Fibroblast of lung (primary cell): ENCODE data around the gene KRTAP10-5. TPM values are rescaled to one million over a fixed set of nuclear protein-coding genes. Genes with fewer than 3 reads are reported as not detected.
"Not testable (repeated sequence)": the region's sequence is repeated elsewhere in the genome, so short reads cannot be mapped to it uniquely, and the experiment has no call there.

Experiments used
- DNase-seq, 2 donors: peaks; one replicate each; pipeline versions ENCODE4 v3.0.0 to v3.0.0-alpha.2; 2010; ENCODE audit warnings: low read depth in 2 of 2
- H2AFZ ChIP-seq: 2 replicates; pipeline ENCODE4 v1.5.1; 2012; ENCODE audit warnings: low read length, control low read depth, inconsistent platforms
- H3K27ac ChIP-seq: 2 replicates; pipeline ENCODE4 v1.5.1; 2011; ENCODE audit warnings: low read length, control low read depth; ENCODE audit not compliant: insufficient read depth
- H3K27me3 ChIP-seq: 2 replicates; pipeline ENCODE4 v1.5.1; 2011; ENCODE audit warnings: mild to moderate bottlenecking, low read length; ENCODE audit not compliant: control insufficient read depth, insufficient read depth
- H3K36me3 ChIP-seq: 2 replicates; pipeline ENCODE4 v1.5.1; 2011; ENCODE audit warnings: low read length; ENCODE audit not compliant: control insufficient read depth, insufficient read depth
- H3K4me1 ChIP-seq: 2 replicates; pipeline ENCODE4 v1.5.1; 2011; ENCODE audit warnings: low read length; ENCODE audit not compliant: control insufficient read depth, insufficient read depth; ENCODE audit errors: extremely low read depth
- H3K4me2 ChIP-seq: 2 replicates; pipeline ENCODE4 v1.5.1; 2011; ENCODE audit warnings: low read length, control low read depth; ENCODE audit not compliant: insufficient read depth; ENCODE audit errors: extremely low read depth
- H3K4me3 ChIP-seq, 4 experiments: fragments of 200-600 bp in 1 of 4; sonication (generic) in 1 of 4; replicated peaks in 1 of 4; 2 replicates each; pipeline ENCODE4 v1.5.1; 2011 to 2016; ENCODE audit warnings: low read length in 4 of 4, low read depth in 3 of 4, mild to moderate bottlenecking in 3 of 4, control low read depth in 2 of 4, inconsistent platforms in 1 of 4, mixed read lengths in 1 of 4; ENCODE audit not compliant: insufficient read depth in 1 of 4; ENCODE audit errors: control extremely low read depth in 1 of 4
- H3K79me2 ChIP-seq: 2 replicates; pipeline ENCODE4 v1.5.1; 2012; ENCODE audit warnings: mild to moderate bottlenecking, low read length, inconsistent platforms; ENCODE audit not compliant: control insufficient read depth, insufficient read depth
- H3K9ac ChIP-seq: 2 replicates; pipeline ENCODE4 v1.5.1; 2011; ENCODE audit warnings: mild to moderate bottlenecking, low read length, control low read depth; ENCODE audit not compliant: insufficient read depth
- H3K9me3 ChIP-seq: 2 replicates; pipeline ENCODE4 v1.5.1; 2012; ENCODE audit warnings: low read depth, low read length; ENCODE audit not compliant: control insufficient read depth, insufficient read depth
- H4K20me1 ChIP-seq: 2 replicates; pipeline ENCODE4 v1.5.1; 2011; ENCODE audit warnings: low read length; ENCODE audit not compliant: control insufficient read depth, insufficient read depth; ENCODE audit errors: extremely low read depth
- CTCF ChIP-seq, 2 donors: IDR thresholded peaks in 1 of 2; conservative IDR thresholded peaks in 1 of 2; 1 replicate in 1 of 2; 2 replicates in 1 of 2; pipeline ENCODE4 v1.5.1; 2011 to 2012; ENCODE audit warnings: low read length in 2 of 2, control low read depth in 1 of 2, inconsistent platforms in 1 of 2, low read depth in 1 of 2, mild to moderate bottlenecking in 1 of 2
- EZH2 ChIP-seq: IDR thresholded peaks from 2 replicates; pipeline ENCODE4 v1.5.1; 2012; ENCODE audit warnings: low read length, control low read depth, mild to moderate bottlenecking; ENCODE audit errors: missing control alignments
- polyA plus RNA-seq, 2 donors: library from polyadenylated mRNA; depleted of rRNA in 1 of 2; stranded (reverse) in 1 of 2; unstranded in 1 of 2; fragments of >200 nt; gene quantifications; 2 replicates each; pipeline ENCODE4 v1.2.1, GENCODE V29; 2011 to 2012; ENCODE audit warnings: missing spikeins in 1 of 2
- total RNA-seq: library from RNA; depleted of rRNA; stranded (reverse); fragments of >200 nt; gene quantifications from 2 replicates; pipeline ENCODE4 v1.2.1, GENCODE V29; 2014

The KRTAP10-5 gene
- total and polyA plus RNA-seq, 2 donors (not counting 1 experiment from before 2014, with no cell fraction given): not detected

GRCh38 chr21:44575307-44576024, 4.9 kb downstream of the KRTAP10-5 start:
- Histone ChIP-seq H3K4me2 (no peak overlapping the region), H3K4me1 (no peaks in the 10 kb centered on the region), H3K27me3 (no peaks in the 10 kb centered on the region), H3K36me3 (no peaks in the 10 kb centered on the region), H3K27ac (no peak overlapping the region), H4K20me1 (no peaks in the 10 kb centered on the region), H3K9ac (no peak overlapping the region), H3K9me3 (no peaks in the 10 kb centered on the region), H3K4me3 (no peak overlapping the region), H2AFZ (no peak overlapping the region), H3K79me2 (no peaks in the 10 kb centered on the region)
- DNase-seq: no peak
- TF ChIP-seq CTCF (conservative IDR thresholded peaks at IDR 0.05 in 1 of 2, IDR thresholded peaks at IDR 0.05 in 1 of 2; ENCODE audit: low read depth in 1 of 2, low read length in 2 of 2) (no peak), EZH2 (no peak)

GRCh38 chr21:44574457-44575306, 5.7 kb downstream of the KRTAP10-5 start:
- H3K4me2 ChIP-seq: no peak overlapping the region

GRCh38 chr21:44573630-44574456, 6.6 kb downstream of the KRTAP10-5 start, which contains the start of gene KRTAP10-4:
KRTAP10-4 (plus strand) TSS chr21:44573729; CDS start chr21:44573759, 30 bp downstream.
- H3K4me2 ChIP-seq, H3K36me3 ChIP-seq, H3K27ac ChIP-seq, H3K4me3 ChIP-seq, H3K9me3 ChIP-seq, H3K9ac ChIP-seq, H4K20me1 ChIP-seq, H2AFZ ChIP-seq, H3K79me2 ChIP-seq, H3K4me1 ChIP-seq, DNase-seq, H3K27me3 ChIP-seq: not testable (repeated sequence)

More at GRCh38 chr21:44574457-44575306, 5.7 kb downstream of the KRTAP10-5 start:
- no peaks in the 10 kb centered on the region for H3K4me1 ChIP-seq
- H3K79me2 ChIP-seq: no peaks in the 10 kb centered on the region
- no peak overlapping the region for H3K9ac ChIP-seq
- no peaks in the 10 kb centered on the region for H3K9me3 ChIP-seq
- no peak for TF ChIP-seq CTCF (conservative IDR thresholded peaks at IDR 0.05 in 1 of 2, IDR thresholded peaks at IDR 0.05 in 1 of 2; ENCODE audit: low read depth in 1 of 2, low read length in 2 of 2)
- no peak for TF ChIP-seq EZH2
- H2AFZ ChIP-seq: no peak overlapping the region
- no peak overlapping the region for H3K4me3 ChIP-seq
- H3K36me3 ChIP-seq: no peaks in the 10 kb centered on the region
- no peak overlapping the region for H3K27ac ChIP-seq
- no peaks in the 10 kb centered on the region for H4K20me1 ChIP-seq
- no peaks in the 10 kb centered on the region for H3K27me3 ChIP-seq
- DNase-seq: no peak
